Activated B cell treated with CpG ODN at 0.5 μM for 24 hours (primary cell): ENCODE measurements around the gene ARL2BP. TPM values are rescaled to one million over a fixed set of nuclear protein-coding genes. Genes with fewer than 3 reads are reported as not detected.
"Not testable (repeated sequence)": the region's sequence is repeated elsewhere in the genome, so short reads cannot be mapped to it uniquely, and the experiment has no call there.

Experiments
- ATAC-seq: fragments of 200-7000 bp; cut with Tn5 transposase; one replicate; pipeline ENCODE4 v1.10.0; 2021; ENCODE audit warnings: low read depth, mild to moderate bottlenecking, moderate library complexity
- CTCF ChIA-PET: fragments of 350-600 bp; sonication (Branson Sonifier 250); formaldehyde crosslinking; loops from one replicate; lab custom pipeline; 2021; ENCODE audit warnings: antibody characterized with exemption; lab: Charles Lee
- POLR2A ChIA-PET: fragments of 350-600 bp; sonication (Branson Sonifier 250); formaldehyde crosslinking; loops from one replicate; lab custom pipeline; 2021; ENCODE audit warnings: antibody characterized with exemption; lab: Charles Lee
- DNase-seq: peaks from one replicate; pipeline ENCODE4 v3.0.0; 2022
- H3K27ac Mint-ChIP-seq: one replicate; pipeline ENCODE4 v1.8.0; 2020; ENCODE audit warnings: mixed read lengths
- H3K27me3 Mint-ChIP-seq: one replicate; pipeline ENCODE4 v1.8.0; 2021; ENCODE audit warnings: mixed read lengths
- H3K36me3 Mint-ChIP-seq: one replicate; pipeline ENCODE4 v1.8.0; 2021; ENCODE audit warnings: low read depth, mixed read lengths
- H3K4me1 Mint-ChIP-seq: one replicate; pipeline ENCODE4 v1.8.0; 2021; ENCODE audit warnings: mixed read lengths
- H3K4me3 Mint-ChIP-seq: one replicate; pipeline ENCODE4 v1.8.0; 2020; ENCODE audit warnings: mild to moderate bottlenecking, mixed read lengths
- H3K9me3 Mint-ChIP-seq: one replicate; pipeline ENCODE4 v1.8.0; 2020; ENCODE audit warnings: mixed read lengths
- CTCF ChIP-seq: fragments of 200-600 bp; IDR thresholded peaks from one replicate; pipeline ENCODE4 v1.8.0; 2022; ENCODE audit warnings: antibody characterized with exemption, mild to moderate bottlenecking
- intact Hi-C: fragments of 100-400 bp; cut with micrococcal nuclease; formaldehyde crosslinking; loops from one replicate; pipeline ENCODE4 v1.15.1; 2024
- total RNA-seq: library from RNA; stranded (reverse); gene quantifications from 2 replicates; pipeline ENCODE4 v1.2.3, GENCODE V29; 2022

The ARL2BP gene
- total RNA-seq, 1 donor from 2014 or later = 27.1 TPM

- H3K27ac Mint-ChIP-seq = no peak overlapping the region
- CTCF ChIA-PET = interaction anchor here (0.6 kb wide), 1 partner anchor 33 kb away, joined by 3 read pairs; no protein-coding TSS in a partner anchor
- DNase-seq = no peak
- no peak overlapping the region for H3K4me3 Mint-ChIP-seq
- no peaks in the 10 kb centered on the region for H3K36me3 Mint-ChIP-seq
- no peaks in the 10 kb centered on the region for H3K27me3 Mint-ChIP-seq
- no peak for TF ChIP-seq CTCF
- ATAC-seq = no peak
- POLR2A ChIA-PET = no interaction called here
- intact Hi-C loops = no loop called here
- H3K9me3 Mint-ChIP-seq = no peaks in the 10 kb centered on the region
- H3K4me1 Mint-ChIP-seq = no peaks in the 10 kb centered on the region
Measured at GRCh38 chr16:57271867-57272495, 26.9 kb downstream of the ARL2BP start.

GRCh38 chr16:57273359-57273758, 28.3 kb downstream of the ARL2BP start:
- DNase-seq (no peak), ATAC-seq (no peak)
- Mint-ChIP-seq H3K36me3 (no peaks in the 10 kb centered on the region), H3K27me3 (peaks cover 3% of the 10 kb centered on the region), H3K27ac (no peak overlapping the region), H3K4me1 (peaks cover 4% of the 10 kb centered on the region), H3K4me3 (no peak overlapping the region), H3K9me3 (no peaks in the 10 kb centered on the region)
- intact Hi-C loops = no loop called here
- TF ChIP-seq CTCF = no peak
- POLR2A ChIA-PET = no interaction called here
- CTCF ChIA-PET = no interaction called here

GRCh38 chr16:57273826-57274225, 28.8 kb downstream of the ARL2BP start:
- H3K27me3 Mint-ChIP-seq = peaks cover 3% of the 10 kb centered on the region
- H3K27ac Mint-ChIP-seq = no peak overlapping the region
- no peaks in the 10 kb centered on the region for H3K9me3 Mint-ChIP-seq
- no peak for DNase-seq
- intact Hi-C loops = no loop called here
- ChIA-PET CTCF (no interaction called here), POLR2A (no interaction called here)
- TF ChIP-seq CTCF = no peak
- ATAC-seq = no peak
- H3K4me1 Mint-ChIP-seq = peaks cover 4% of the 10 kb centered on the region
- H3K36me3 Mint-ChIP-seq = no peaks in the 10 kb centered on the region
- no peak overlapping the region for H3K4me3 Mint-ChIP-seq

- ATAC-seq, H3K4me1 Mint-ChIP-seq: not testable (repeated sequence)
Measured at GRCh38 chr16:57275946-57276345, 30.9 kb downstream of the ARL2BP start.

GRCh38 chr16:57276596-57276995, 31.5 kb downstream of the ARL2BP start:
- CTCF ChIA-PET = no interaction called here
- peak overlapping the region; percentile 12 for H3K27ac Mint-ChIP-seq

More at GRCh38 chr16:57275946-57276345, 30.9 kb downstream of the ARL2BP start:
- H3K36me3 Mint-ChIP-seq, CTCF ChIA-PET, H3K27me3 Mint-ChIP-seq, intact Hi-C loops, H3K9me3 Mint-ChIP-seq, H3K27ac Mint-ChIP-seq, H3K4me3 Mint-ChIP-seq, DNase-seq: not testable (repeated sequence)
- POLR2A ChIA-PET = interaction anchor here (0.5 kb wide), 1 partner anchor 167 kb away, joined by 5 read pairs; no protein-coding TSS in a partner anchor

More at GRCh38 chr16:57276596-57276995, 31.5 kb downstream of the ARL2BP start:
- POLR2A ChIA-PET = interaction anchor here (0.7 kb wide), 1 partner anchor 66 kb away, joined by 4 read pairs; no protein-coding TSS in a partner anchor
- Mint-ChIP-seq H3K4me3 (no peak overlapping the region), H3K36me3 (no peaks in the 10 kb centered on the region), H3K9me3 (no peaks in the 10 kb centered on the region), H3K27me3 (peaks cover 3% of the 10 kb centered on the region), H3K4me1 (peaks cover 4% of the 10 kb centered on the region)
- intact Hi-C loops = no loop called here
- no peak for ATAC-seq
- no peak for DNase-seq
- no peak for TF ChIP-seq CTCF
